Astrocyte (in vitro differentiated cells and primary cell): ENCODE data around the gene ZNF382. TPM values are rescaled to one million over a fixed set of nuclear protein-coding genes. Genes with fewer than 3 reads are reported as not detected.

Source experiments
- DNase-seq: peaks from one replicate; pipeline ENCODE4 v3.0.0-alpha.2; 2010; ENCODE audit warnings: low read depth
- FAIRE-seq: peaks from 2 replicates; lab custom pipeline; 2011; peaks lifted over from hg19 to GRCh38; lab: Jason Lieb, UNC
- H2AFZ ChIP-seq: 2 replicates; pipeline ENCODE4 v1.6.0; 2012; ENCODE audit warnings: low read depth, low read length, inconsistent platforms
- H3K27ac ChIP-seq: 2 replicates; pipeline ENCODE4 v1.5.1; 2011; ENCODE audit warnings: low read depth, low read length, inconsistent platforms
- H3K27me3 ChIP-seq: 2 replicates; pipeline ENCODE4 v1.6.0; 2011; ENCODE audit warnings: low read length, inconsistent platforms; ENCODE audit not compliant: insufficient read depth
- H3K36me3 ChIP-seq: 2 replicates; pipeline ENCODE4 v1.5.1; 2011; ENCODE audit warnings: low read length, inconsistent platforms; ENCODE audit not compliant: insufficient read depth
- H3K4me1 ChIP-seq: 2 replicates; pipeline ENCODE4 v1.5.1; 2011; ENCODE audit warnings: low read length, inconsistent platforms; ENCODE audit not compliant: insufficient read depth
- H3K4me2 ChIP-seq: 2 replicates; pipeline ENCODE4 v1.6.0; 2012; ENCODE audit warnings: low read length, inconsistent platforms
- H3K4me3 ChIP-seq: 2 replicates; pipeline ENCODE4 v1.5.1; 2011; ENCODE audit warnings: low read depth, mild to moderate bottlenecking, low read length, inconsistent platforms; ENCODE audit not compliant: insufficient read depth
- H3K79me2 ChIP-seq: 2 replicates; pipeline ENCODE4 v1.6.0; 2012; ENCODE audit warnings: mild to moderate bottlenecking, low read length, inconsistent platforms; ENCODE audit not compliant: insufficient read depth
- H3K9ac ChIP-seq: 2 replicates; pipeline ENCODE4 v1.6.0; 2012; ENCODE audit warnings: mild to moderate bottlenecking, low read length, inconsistent platforms
- H3K9me3 ChIP-seq: 2 replicates; pipeline ENCODE4 v1.5.1; 2012; ENCODE audit warnings: low read depth, mild to moderate bottlenecking, low read length, inconsistent platforms; ENCODE audit not compliant: insufficient read depth
- H4K20me1 ChIP-seq: 2 replicates; pipeline ENCODE4 v1.6.0; 2012; ENCODE audit warnings: low read length, inconsistent platforms; ENCODE audit not compliant: insufficient read depth
- H3K27ac Mint-ChIP-seq: one replicate; pipeline ENCODE4 v1.8.0; 2021; ENCODE audit warnings: mild to moderate bottlenecking, mixed read lengths; ENCODE audit not compliant: unreplicated experiment
- H3K27me3 Mint-ChIP-seq: one replicate; pipeline ENCODE4 v1.8.0; 2021; ENCODE audit warnings: low read depth, mixed read lengths; ENCODE audit not compliant: unreplicated experiment
- H3K36me3 Mint-ChIP-seq: one replicate; pipeline ENCODE4 v1.8.0; 2021; ENCODE audit warnings: low read depth, mixed read lengths; ENCODE audit not compliant: unreplicated experiment
- H3K4me1 Mint-ChIP-seq: one replicate; pipeline ENCODE4 v1.8.0; 2021; ENCODE audit warnings: low read depth, mixed read lengths; ENCODE audit not compliant: unreplicated experiment
- H3K4me3 Mint-ChIP-seq: one replicate; pipeline ENCODE4 v1.8.0; 2021; ENCODE audit warnings: mild to moderate bottlenecking, moderate library complexity, mixed read lengths; ENCODE audit not compliant: unreplicated experiment
- H3K9me3 Mint-ChIP-seq: one replicate; pipeline ENCODE4 v1.8.0; 2021; ENCODE audit warnings: mild to moderate bottlenecking, mixed read lengths; ENCODE audit not compliant: unreplicated experiment
- EZH2 ChIP-seq: IDR thresholded peaks from 2 replicates; pipeline ENCODE4 v1.6.1; 2012; ENCODE audit warnings: mild to moderate bottlenecking, low read length, inconsistent platforms; ENCODE audit not compliant: insufficient read depth
- total RNA-seq: library from RNA; stranded (reverse); gene quantifications from 2 replicates; pipeline ENCODE4 v1.2.1, GENCODE V29; 2021
- TF ChIP-seq, protein P1 (sequence below): IDR thresholded peaks from 2 replicates; pipeline ENCODE4 v1.5.1; 2011; ENCODE audit warnings: low read depth, mild to moderate bottlenecking, inconsistent platforms, low read length, moderate library complexity; ENCODE audit not compliant: insufficient read depth

Gene ZNF382
- total RNA-seq, 1 donor from 2014 or later = 9.7 TPM

GRCh38 chr19:36635342-36635741 lies 30.2 kb downstream of the ZNF382 start:
- H3K9me3 ChIP-seq = peaks cover 64% of the 10 kb centered on the region
- Mint-ChIP-seq H3K9me3 (peaks cover 82% of the 10 kb centered on the region), H3K27ac (no peak overlapping the region), H3K4me1 (no peaks in the 10 kb centered on the region), H3K27me3 (no peaks in the 10 kb centered on the region), H3K36me3 (peaks cover 60% of the 10 kb centered on the region), H3K4me3 (no peak overlapping the region)
- no peak overlapping the region for H3K9ac ChIP-seq
- TF ChIP-seq, protein P1, sequence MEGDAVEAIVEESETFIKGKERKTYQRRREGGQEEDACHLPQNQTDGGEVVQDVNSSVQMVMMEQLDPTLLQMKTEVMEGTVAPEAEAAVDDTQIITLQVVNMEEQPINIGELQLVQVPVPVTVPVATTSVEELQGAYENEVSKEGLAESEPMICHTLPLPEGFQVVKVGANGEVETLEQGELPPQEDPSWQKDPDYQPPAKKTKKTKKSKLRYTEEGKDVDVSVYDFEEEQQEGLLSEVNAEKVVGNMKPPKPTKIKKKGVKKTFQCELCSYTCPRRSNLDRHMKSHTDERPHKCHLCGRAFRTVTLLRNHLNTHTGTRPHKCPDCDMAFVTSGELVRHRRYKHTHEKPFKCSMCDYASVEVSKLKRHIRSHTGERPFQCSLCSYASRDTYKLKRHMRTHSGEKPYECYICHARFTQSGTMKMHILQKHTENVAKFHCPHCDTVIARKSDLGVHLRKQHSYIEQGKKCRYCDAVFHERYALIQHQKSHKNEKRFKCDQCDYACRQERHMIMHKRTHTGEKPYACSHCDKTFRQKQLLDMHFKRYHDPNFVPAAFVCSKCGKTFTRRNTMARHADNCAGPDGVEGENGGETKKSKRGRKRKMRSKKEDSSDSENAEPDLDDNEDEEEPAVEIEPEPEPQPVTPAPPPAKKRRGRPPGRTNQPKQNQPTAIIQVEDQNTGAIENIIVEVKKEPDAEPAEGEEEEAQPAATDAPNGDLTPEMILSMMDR = no peak
- no peak for TF ChIP-seq EZH2
- H3K79me2 ChIP-seq = no peaks in the 10 kb centered on the region
- H3K36me3 ChIP-seq = peaks cover 13% of the 10 kb centered on the region
- H3K27ac ChIP-seq = no peak overlapping the region
- no peaks in the 10 kb centered on the region for H4K20me1 ChIP-seq
- H3K4me1 ChIP-seq = no peaks in the 10 kb centered on the region
- H2AFZ ChIP-seq = no peak overlapping the region
- DNase-seq = no peak
- no peaks in the 10 kb centered on the region for H3K27me3 ChIP-seq
- no peak overlapping the region for H3K4me2 ChIP-seq
- no peak for FAIRE-seq
- H3K4me3 ChIP-seq = no peak overlapping the region

GRCh38 chr19:36638862-36639510 lies 33.9 kb downstream of the ZNF382 start:
- no peaks in the 10 kb centered on the region for H3K27me3 Mint-ChIP-seq
- DNase-seq (no peak), FAIRE-seq (no peak)
- peaks cover 68% of the 10 kb centered on the region for H3K36me3 Mint-ChIP-seq
- H3K4me3 Mint-ChIP-seq = no peak overlapping the region
- H3K36me3 ChIP-seq = peaks cover 16% of the 10 kb centered on the region
- H2AFZ ChIP-seq = no peak overlapping the region
- H3K4me3 ChIP-seq = no peak overlapping the region
- H3K27ac Mint-ChIP-seq = no peak overlapping the region
- no peaks in the 10 kb centered on the region for H3K4me1 Mint-ChIP-seq
- peaks cover 64% of the 10 kb centered on the region for H3K9me3 ChIP-seq
- no peaks in the 10 kb centered on the region for H3K79me2 ChIP-seq
- no peak overlapping the region for H3K9ac ChIP-seq
- no peak overlapping the region for H3K4me2 ChIP-seq
- H4K20me1 ChIP-seq = no peaks in the 10 kb centered on the region
- H3K9me3 Mint-ChIP-seq = peaks cover 82% of the 10 kb centered on the region
- H3K27me3 ChIP-seq = no peaks in the 10 kb centered on the region
- no peak overlapping the region for H3K27ac ChIP-seq
- no peak for TF ChIP-seq EZH2
- TF ChIP-seq, protein P1 = no peak
- H3K4me1 ChIP-seq = no peaks in the 10 kb centered on the region

GRCh38 chr19:36646746-36647145 lies 41.6 kb downstream of the ZNF382 start:
- Mint-ChIP-seq H3K27me3 (no peaks in the 10 kb centered on the region), H3K9me3 (peaks cover 51% of the 10 kb centered on the region), H3K4me3 (no peak overlapping the region), H3K36me3 (peaks cover 57% of the 10 kb centered on the region), H3K4me1 (no peaks in the 10 kb centered on the region), H3K27ac (no peak overlapping the region)
- Histone ChIP-seq H3K4me2 (no peak overlapping the region), H3K27ac (no peak overlapping the region), H3K4me3 (no peak overlapping the region), H3K9ac (no peak overlapping the region), H4K20me1 (no peaks in the 10 kb centered on the region), H3K79me2 (no peaks in the 10 kb centered on the region), H3K36me3 (peaks cover 15% of the 10 kb centered on the region), H2AFZ (no peak overlapping the region), H3K4me1 (no peaks in the 10 kb centered on the region), H3K27me3 (no peaks in the 10 kb centered on the region), H3K9me3 (peaks cover 31% of the 10 kb centered on the region)
- FAIRE-seq (no peak), DNase-seq (no peak)
- TF ChIP-seq, protein P1 = no peak
- TF ChIP-seq EZH2 = no peak
